Astrocyte (in vitro differentiated cells and primary cell): ENCODE data around the gene TMEM114.

Experiments used
- EZH2 ChIP-seq: IDR thresholded peaks from 2 replicates; pipeline ENCODE4 v1.6.1; 2012; ENCODE audit warnings: mild to moderate bottlenecking, low read length, inconsistent platforms; ENCODE audit not compliant: insufficient read depth
- TF ChIP-seq, protein P1 (sequence below): IDR thresholded peaks from 2 replicates; pipeline ENCODE4 v1.5.1; 2011; ENCODE audit warnings: low read depth, mild to moderate bottlenecking, inconsistent platforms, low read length, moderate library complexity; ENCODE audit not compliant: insufficient read depth

GRCh38 chr16:8522757-8523156, 67.6 kb downstream of the TMEM114 start:
- TF ChIP-seq, protein P1, sequence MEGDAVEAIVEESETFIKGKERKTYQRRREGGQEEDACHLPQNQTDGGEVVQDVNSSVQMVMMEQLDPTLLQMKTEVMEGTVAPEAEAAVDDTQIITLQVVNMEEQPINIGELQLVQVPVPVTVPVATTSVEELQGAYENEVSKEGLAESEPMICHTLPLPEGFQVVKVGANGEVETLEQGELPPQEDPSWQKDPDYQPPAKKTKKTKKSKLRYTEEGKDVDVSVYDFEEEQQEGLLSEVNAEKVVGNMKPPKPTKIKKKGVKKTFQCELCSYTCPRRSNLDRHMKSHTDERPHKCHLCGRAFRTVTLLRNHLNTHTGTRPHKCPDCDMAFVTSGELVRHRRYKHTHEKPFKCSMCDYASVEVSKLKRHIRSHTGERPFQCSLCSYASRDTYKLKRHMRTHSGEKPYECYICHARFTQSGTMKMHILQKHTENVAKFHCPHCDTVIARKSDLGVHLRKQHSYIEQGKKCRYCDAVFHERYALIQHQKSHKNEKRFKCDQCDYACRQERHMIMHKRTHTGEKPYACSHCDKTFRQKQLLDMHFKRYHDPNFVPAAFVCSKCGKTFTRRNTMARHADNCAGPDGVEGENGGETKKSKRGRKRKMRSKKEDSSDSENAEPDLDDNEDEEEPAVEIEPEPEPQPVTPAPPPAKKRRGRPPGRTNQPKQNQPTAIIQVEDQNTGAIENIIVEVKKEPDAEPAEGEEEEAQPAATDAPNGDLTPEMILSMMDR, result no peak
- no peak for TF ChIP-seq EZH2
